Thyroid gland (tissue), 4 donors: ENCODE results near the gene AFF2.

Experiments
- POLR2A ChIP-seq, 2 donors: fragments of 450-650 bp; IDR thresholded peaks; one replicate each; pipeline ENCODE4 v1.6.1; 2017; ENCODE audit warnings: antibody characterized with exemption in 2 of 2, mild to moderate bottlenecking in 2 of 2, moderate library complexity in 1 of 2
- TF ChIP-seq, protein P1 (sequence below), 6 experiments: fragments of 200-600 bp in 3 of 6; fragments of 450-650 bp in 3 of 6; sonication (generic) in 3 of 6; IDR thresholded peaks; one replicate each; pipeline ENCODE4 v1.5.1; 2016 to 2019; ENCODE audit warnings: antibody characterized with exemption in 6 of 6, mild to moderate bottlenecking in 2 of 6, inconsistent platforms in 1 of 6, moderate library complexity in 1 of 6

DNA sequence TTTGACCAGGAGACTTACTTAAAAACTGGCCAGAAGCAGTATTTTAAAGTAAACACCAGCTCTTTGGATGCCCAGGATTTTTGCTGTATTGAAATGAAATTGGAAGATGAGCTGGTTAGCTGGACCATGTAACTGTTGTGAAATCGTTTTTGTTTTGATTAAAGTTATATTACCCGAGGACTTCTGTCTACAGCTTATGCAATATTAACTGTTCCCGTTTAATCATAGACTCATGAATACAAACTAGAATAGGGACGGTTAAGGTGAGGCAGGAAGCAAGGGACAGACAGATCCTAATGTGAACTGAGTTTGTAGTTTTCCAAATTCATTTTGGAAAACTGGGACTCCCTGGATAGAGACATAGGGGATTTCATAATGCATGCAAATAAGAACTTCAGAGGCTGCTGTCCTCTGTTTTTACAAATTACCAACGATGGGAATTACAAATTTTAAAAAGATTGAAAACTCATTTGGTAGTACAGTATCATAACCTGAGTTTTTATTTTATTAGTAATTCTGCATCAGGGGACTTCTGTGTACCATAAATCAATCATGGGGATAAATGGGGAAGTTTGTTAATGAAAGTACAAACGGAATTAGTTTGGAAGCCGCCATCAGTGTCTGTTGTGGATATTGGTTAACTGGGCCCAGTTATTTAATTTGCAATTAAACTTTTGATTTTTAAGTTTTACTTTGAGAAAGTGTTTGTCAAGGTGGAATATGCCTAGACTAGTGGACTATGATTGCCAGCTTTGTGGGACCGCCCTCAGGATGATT is 304.4 kb downstream of the AFF2 start:
- no peak for TF ChIP-seq POLR2A (IDR thresholded peaks at IDR 0.05)
- TF ChIP-seq, protein P1, sequence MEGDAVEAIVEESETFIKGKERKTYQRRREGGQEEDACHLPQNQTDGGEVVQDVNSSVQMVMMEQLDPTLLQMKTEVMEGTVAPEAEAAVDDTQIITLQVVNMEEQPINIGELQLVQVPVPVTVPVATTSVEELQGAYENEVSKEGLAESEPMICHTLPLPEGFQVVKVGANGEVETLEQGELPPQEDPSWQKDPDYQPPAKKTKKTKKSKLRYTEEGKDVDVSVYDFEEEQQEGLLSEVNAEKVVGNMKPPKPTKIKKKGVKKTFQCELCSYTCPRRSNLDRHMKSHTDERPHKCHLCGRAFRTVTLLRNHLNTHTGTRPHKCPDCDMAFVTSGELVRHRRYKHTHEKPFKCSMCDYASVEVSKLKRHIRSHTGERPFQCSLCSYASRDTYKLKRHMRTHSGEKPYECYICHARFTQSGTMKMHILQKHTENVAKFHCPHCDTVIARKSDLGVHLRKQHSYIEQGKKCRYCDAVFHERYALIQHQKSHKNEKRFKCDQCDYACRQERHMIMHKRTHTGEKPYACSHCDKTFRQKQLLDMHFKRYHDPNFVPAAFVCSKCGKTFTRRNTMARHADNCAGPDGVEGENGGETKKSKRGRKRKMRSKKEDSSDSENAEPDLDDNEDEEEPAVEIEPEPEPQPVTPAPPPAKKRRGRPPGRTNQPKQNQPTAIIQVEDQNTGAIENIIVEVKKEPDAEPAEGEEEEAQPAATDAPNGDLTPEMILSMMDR (IDR thresholded peaks at IDR 0.05): no peak
